ENCODE data around the gene IFT57.
"Not testable (repeated sequence)": the region's sequence is repeated elsewhere in the genome, so short reads cannot be mapped to it uniquely, and the experiment has no call there.

IFT57 gene

DNA sequence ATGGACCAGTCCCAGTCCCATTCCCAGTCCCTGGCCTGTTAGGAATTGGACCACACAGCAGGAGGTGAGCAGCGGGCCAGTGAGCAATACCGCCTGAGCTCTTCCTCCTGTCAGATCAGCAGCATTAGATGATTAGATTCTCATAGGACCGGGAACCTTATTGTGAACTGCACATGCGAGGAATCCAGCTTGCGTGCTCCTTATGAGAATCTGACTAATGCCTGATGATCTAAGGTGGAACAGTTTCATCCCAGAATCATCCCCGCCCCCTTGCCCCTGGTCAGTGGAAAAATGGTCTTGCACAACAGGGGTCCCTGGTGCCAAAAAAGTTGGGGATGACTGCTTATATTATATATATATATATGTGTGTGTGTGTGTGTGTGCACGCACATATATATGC, 63.1 kb downstream of the IFT57 start:
- DNase-seq (ENCODE audit: low read depth in 3 of 3): no peak

DNA sequence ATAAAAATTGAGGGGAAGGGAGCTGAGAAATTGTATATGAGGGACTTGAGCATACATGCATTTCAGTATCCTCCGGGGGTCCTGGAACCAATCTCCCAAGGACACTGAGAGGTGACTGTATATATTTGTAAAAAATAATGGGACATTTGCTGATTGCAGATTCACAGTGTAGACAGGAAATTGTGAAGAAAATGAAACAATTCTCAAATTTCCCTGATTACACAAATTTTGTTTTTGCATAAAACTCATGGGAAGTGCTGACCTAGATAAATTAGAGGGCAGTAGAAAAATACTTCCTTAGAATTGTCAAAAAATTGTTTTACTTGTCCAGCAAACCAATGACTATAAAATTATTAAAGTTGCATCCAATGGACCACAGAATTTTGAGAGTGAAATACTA, 64.0 kb downstream of the IFT57 start:
- DNase-seq (ENCODE audit: low read depth in 3 of 3): no peak

DNA sequence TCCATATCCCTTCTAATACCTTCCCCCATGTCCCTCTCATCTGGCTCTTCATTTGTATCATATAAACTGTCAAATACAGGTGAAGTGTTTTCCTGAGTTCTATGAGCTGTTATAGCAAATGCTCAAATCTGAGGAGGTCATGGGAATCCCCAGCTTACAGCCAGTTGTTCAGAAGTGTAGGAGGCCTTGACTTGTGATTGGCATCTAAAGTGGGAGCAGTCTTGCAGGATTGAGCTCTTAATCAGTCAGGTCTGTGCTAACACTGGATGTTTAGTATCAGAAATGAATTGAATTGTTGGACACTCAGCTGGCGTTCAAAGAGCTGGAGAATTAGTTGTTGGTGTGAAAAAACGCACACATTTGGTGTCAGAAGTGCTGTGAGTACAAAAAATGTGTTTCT, 65.0 kb downstream of the IFT57 start:
- no peak for DNase-seq (ENCODE audit: low read depth in 3 of 3)

DNA sequence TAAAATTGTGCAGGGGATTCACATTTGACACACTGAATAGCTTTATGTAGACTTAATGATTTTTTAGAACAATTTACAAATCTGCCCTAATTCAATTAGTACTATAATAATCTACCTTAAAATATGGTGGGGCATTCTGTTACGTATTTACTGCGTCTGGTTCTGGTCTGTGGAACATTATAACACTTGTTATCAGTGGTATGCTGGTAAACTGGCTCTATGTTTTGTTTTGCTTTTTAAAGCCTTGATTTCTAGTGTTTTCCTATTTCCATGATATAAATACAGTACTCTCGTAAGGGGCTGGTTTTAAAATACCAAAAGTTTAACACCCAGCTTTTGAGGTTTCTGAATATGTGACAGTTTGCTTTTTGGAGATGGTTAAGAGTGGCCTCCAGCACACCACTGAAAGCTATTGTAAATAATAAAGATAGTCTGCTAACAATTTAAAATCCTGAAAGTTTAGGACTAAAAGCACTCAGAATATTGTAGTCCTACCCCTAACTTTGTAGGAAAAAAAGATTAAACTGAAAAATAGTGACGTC, 65.8 kb downstream of the IFT57 start:
- DNase-seq (ENCODE audit: low read depth in 3 of 3): no peak

DNA sequence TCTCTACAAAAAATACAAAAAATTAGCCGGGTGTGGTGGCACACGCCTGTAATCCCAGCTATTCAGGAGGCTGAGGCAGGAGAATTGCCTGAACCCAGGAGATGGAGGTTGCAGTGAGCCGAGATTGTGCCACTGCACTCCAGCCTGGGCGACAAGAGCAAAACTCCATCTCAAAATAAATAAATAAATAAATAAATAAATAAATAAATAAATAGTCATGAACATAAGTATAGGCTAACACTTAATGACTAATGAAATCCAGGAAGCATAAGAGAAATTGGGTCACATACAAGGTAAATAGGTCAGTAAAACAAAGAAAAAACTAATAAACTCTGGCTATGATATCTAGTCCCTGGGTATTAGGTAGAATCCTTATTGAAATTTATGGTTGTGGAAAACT, 66.6 kb downstream of the IFT57 start:
- not testable (repeated sequence) for DNase-seq (ENCODE audit: low read depth in 3 of 3)

DNA sequence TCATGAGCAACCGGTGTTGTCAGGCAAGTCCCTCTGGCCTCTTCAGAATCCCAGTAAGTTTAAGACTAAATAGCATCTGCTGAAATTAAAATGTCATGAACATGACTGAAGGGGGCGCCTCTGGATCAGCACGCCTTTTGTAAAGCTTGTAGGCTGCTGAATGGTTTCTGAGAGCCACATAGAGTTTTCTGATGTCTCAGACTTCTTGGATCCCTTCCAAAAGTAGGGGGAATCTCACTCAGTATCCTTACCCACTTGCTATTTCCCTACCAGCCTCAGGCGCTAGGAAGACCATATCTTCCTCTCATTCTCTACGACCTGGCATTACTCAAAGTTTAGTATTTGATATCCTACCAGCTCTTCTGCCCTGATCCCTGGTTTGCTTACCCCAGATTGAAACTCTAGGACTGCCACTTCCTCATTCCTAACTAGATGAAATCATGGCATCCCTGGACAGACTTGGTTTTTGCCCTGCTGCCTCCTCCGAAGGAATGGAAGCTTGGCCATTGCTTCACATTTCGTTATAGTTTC, 68.7 kb downstream of the IFT57 start:
- peak; percentile 29 to 44 (median 30) for DNase-seq (ENCODE audit: low read depth in 3 of 3)

DNA sequence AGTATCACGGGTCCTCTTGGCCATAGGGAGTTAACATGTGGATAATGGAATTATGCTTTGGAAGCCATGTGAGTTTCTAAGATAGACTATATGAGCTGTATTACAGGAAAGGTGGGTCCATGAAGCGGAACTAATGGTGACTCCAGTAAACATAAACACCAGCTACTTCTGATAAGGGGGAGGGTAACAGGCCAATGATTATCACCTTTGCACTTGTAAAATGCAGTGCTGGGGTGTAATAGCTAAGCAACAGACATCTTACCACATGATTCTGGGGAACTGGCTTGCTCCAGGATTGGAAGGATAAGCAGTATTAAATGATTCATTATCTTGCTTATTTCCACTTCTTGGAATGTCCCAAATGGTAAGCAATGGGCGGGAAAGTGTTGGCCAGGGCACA, 70.0 kb downstream of the IFT57 start:
- no peak for DNase-seq (ENCODE audit: low read depth in 3 of 3)

DNA sequence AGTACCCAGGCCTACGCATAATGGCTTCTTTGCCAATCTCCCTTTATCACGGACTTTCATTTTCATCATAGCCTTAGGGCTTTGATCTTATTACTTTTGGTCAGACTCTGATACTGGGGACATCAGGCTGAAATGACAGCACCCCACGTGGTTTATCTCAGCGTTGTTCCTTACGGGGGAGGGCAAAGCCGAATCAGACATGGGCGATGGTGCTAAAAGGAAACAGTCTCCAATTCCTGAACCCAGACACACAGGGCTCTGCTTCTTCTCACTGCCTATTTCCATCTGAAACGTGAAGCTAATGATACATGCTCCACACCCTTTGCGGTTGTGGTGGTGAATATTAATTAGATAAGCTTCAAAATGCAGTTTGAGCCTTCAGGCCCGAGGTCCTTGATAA, 72.0 kb downstream of the IFT57 start:
- no peak for DNase-seq (ENCODE audit: low read depth in 3 of 3)

DNA sequence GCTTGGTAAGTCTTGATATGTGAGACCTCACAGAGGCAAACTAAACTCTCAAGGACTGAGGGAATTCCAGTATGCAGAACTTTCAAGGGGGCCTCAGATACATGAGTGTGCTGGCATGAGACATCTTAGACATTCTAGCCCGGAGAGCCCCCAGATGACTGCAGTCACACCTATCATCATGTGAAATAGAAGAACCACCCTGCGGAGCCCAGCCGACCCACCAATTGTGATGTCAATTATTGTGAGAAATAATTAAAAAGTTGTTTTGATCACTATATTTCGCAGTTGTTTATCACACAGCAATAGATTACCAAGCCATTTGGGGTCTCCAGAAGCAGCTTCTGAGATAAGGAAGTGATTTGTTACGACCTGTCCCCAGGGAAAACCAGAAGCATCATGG, 76.1 kb downstream of the IFT57 start:
- no peak for DNase-seq (ENCODE audit: low read depth in 3 of 3)

DNA sequence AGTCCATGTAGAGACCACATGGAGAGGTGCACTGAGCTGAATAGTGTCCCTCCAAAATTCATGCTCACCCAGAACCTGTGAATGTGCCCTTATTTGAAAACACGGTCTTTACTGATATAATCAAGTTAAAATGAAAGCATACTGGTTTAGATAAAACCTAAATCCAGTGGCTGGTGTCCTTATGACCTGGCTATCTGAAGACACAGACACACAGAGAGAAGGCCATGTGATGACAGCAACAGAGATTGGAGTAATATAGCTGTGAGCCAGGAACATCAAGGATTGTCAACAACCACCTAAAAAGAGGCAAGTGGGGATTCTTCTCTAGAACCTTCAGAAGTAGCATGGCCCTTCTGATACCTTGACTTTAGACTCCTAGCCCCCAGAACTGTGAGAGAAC, 76.6 kb downstream of the IFT57 start:
- DNase-seq (ENCODE audit: low read depth in 3 of 3): no peak

DNA sequence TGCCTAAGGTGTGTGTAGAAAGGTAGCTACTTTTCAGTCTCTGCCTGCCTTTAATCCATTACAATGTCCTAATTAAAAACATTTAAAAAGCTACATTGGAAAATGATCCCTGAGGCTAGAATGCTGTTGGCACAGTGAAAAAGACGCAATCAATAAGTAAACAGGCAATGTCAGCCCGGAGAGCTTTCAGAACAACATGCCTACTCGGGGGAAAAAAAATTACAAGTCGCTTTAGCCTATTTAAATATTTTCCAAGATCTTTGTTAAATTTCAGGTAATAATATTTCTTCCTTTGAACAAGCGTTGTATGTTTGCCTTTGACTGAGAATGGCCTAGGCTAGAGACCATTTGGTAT, 84.8 kb downstream of the IFT57 start:
- DNase-seq (ENCODE audit: low read depth in 3 of 3): no peak

DNA sequence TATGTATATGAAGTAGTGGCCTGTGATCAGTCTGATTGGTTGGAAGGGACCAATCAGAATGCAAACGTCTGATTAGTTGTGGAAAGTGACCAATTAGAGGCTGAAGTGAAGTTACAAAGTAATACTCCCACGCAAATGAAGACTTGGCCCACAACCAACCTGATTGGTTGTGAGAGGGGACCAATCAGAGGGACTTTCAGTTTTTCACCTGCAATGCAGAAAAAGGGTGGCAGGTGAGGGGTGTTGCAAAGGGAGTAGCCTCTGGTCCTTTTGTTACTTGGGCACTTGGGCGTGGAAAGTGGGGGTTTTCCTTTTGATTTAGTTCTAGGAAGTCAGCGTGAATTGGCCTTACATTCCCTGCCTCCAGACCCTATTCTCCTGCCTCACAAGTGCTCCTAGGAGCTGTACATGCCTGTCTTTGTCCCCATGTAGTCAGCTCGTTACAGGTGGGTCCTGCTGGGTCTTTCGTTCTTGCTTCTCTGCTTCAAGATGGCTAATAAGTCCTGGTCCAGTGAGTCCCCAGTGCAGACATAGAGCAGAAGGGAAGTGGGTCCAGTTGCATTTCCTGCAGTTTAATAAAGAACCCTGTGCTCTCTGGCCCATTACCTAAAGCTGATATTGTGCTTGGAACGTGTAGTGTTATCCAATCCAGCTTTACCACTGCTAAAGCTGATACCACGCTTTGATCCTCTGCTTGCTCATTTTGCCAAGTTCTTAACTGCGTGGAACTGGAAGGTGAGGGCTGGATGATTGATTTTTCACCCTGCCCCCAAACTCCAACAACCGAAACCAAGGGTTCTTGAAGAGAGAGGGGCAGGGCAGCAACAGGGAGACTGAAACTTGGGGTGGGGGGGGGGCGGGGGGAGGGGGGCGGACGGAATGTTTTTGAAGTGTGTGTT, 85.4 kb downstream of the IFT57 start:
- no peak for DNase-seq (ENCODE audit: low read depth in 3 of 3)

DNA sequence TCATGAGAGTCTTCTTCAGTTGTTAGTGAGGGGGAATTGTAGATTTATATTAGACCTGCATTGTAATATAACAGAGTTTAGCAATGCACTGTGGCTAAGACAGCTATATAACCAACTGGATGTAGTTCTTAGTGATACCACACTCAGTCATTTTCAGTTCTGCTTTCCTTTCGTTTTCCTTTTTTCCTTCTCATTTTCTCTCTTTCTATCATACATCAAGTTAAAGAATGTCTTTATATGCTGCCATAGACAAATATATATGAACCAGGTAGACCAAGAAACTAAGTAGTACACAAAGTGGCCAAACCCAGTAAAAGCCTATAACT, 87.7 kb downstream of the IFT57 start:
- DNase-seq (ENCODE audit: low read depth in 3 of 3): no peak

DNA sequence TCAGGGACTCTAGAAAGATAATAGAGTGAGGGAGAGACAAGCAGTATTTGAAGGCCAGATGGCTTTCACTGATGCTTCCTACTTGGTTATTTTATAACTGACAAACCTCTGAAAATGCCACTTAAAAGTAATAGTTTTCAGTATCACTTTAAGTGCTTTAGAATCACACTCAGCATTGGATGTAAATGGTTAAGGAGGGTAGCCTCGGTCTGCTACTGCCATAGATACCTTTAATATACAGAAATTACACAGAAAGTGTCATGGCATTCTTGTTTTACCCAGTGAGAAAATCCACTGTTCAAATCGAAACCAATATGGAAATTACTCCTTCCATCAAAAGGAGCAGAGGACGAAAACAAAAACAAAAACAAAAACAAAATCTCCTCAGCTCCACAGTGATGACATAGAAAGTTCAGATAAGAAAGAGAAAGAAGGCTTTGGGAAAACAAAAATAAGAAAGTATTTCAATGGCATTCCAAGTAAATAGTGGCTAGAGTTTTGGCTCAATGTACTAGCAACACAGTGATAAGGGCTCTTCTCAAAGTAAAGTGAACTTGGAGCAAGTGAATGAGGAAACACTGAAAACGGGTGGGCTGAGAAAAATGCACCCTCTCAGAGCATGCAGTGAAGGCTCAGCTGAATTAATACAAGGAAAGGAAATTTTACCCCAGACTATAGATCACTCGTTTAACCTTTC, 88.2 kb downstream of the IFT57 start:
- no peak for DNase-seq (ENCODE audit: low read depth in 3 of 3)

DNA sequence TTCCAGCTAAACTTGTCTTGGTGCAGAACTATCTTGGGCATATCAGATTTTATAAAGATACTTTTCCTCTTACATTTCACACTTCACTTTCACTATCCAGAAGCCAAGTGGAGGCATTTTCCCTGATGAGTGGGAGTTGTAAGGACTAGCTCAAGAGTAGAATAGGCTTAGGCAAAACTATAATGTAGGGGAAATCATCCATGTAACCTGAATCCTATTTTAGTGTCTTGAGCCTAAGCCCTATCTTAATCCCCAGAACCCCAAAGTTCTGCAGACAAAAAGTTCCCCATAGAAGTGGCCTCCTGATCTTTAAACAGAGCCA, 89.2 kb downstream of the IFT57 start:
- no peak for DNase-seq (ENCODE audit: low read depth in 3 of 3)

DNA sequence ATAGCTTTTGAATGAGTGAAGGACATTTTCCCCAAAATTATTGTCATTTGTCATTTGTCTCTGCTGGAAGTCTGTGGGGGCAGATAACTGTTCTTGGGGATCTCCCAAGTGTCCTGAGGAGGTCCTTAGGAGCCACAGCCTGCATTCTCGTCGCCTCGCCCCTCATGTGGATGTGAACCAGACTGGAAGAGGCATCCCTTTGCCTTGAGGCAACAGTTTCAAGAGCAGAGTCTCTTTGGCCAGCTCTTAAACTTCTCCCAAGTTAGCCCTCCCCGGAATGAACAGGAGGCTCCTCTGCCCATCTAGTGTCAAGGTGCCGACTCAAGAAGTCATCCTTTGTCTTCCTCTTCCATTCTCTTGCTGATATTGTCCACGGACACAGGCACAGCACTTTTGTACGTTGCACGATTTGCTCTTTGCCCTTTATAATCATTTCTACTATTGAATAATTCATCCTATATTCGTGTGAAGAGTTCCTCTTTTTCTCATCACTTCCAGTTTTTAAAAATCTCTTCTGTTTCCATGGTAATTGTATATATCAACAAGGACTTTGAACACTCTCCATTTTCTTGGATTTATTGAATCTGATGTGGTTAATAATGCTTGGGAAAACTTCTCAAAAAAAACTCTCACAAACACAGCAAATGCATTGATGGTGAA, 90.6 kb downstream of the IFT57 start:
- no peak for DNase-seq (ENCODE audit: low read depth in 3 of 3)

DNA sequence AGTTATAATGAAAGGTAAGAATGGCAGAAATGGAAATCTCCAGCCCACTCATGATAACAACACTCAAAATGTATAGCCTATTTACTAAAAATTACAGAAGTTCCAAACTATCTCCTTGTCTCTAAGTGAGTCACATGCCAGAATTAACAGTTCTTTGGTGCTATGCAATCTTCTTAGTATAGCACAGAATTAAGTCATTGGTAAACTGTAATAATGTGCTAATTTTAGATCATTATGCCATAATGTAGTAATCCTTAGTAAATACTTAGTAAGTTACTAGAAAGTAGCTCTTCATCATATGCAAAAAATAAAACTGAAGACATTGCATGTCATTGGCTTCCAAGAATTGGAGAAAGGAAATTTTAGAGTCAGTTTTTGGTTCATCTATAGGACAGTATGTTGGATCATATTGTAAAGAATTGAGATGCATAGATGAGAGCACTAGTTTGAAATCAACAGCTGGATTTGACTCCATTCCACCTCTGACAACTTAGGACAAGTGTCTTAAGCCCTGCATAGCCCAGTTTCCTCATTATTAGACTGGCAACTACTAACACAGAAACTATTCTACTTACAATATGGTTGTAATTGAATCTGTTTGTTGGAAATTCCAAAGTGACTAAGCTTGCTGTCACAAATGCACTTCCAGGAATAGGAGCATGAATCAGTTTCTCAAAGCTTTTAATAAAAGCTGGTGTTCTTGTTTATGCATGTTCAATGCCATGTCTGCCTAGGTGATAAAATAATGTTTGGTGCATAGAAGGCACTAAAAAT, 91.3 kb downstream of the IFT57 start:
- no peak for DNase-seq (ENCODE audit: low read depth in 3 of 3)

DNA sequence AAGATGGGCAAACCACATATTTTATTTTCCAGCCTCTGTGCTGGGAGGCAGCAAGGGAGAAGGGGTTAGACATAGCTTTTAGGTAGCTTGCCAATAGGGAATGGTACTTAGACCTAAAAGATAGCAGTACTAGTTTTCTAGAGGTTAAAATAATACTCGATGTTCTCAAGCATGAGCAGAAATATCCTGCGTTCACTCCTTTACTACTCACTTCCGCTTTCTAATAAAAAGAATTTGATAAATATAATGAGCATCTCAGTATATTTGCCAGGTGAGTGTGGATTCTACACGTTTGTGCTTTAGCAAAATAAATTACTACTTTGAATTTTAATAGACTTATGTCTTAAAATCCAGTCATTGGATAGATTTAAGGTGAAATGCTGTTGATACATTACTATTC, 92.0 kb downstream of the IFT57 start:
- DNase-seq (ENCODE audit: low read depth in 3 of 3): no peak

DNA sequence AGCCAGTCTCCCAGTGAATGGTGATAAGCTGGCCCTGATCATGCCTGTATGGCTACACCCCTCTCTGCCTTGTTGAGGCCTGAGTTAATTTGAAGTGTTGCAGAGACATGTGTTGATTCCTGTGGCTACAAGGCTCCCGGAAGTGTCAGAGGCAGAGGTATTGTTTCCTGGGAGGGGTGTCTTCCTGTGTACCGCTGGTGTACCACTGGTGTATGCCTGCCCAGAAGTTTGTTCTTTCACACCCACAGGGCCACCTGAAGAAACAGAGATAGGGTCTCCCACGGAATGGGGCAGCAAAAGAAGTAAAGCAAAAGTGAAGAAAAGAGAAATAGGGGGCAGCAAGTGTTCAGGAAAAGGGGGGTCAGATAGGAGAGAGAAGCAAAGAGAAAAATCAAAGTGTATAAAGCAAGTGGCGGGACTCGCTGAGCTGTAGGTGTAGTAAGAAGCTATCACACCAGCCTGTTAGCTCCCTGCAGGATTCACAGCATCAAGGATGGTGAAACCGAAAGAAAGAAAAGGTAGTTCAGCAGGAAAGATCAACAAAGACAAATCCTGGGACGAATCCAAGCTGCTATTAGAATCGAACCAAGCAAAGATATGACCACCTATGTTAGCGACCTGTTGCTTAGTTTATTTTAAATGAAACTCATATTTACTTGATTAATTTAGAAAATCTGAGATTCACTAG, 94.8 kb downstream of the IFT57 start:
- peak; percentile 19 to 45 (median 44) for DNase-seq (ENCODE audit: low read depth in 3 of 3)

DNA sequence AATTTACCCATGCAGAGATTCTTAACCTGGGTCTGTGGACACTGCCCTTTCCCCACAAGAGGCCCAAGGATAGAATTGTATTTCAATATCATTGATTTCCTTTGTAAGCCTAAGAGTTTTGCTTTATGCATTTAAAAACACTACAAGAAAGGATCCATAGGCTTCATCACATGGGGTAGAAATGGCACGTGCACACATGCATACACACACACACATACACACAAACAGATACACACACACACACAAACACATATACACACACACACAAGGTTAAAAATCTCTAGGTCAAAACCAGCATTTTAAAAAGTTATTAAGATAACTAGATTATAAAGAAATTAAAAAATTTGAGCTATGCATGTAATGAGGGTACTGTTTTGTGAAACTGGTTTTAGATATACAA, 95.9 kb downstream of the IFT57 start:
- no peak for DNase-seq (ENCODE audit: low read depth in 3 of 3)

DNA sequence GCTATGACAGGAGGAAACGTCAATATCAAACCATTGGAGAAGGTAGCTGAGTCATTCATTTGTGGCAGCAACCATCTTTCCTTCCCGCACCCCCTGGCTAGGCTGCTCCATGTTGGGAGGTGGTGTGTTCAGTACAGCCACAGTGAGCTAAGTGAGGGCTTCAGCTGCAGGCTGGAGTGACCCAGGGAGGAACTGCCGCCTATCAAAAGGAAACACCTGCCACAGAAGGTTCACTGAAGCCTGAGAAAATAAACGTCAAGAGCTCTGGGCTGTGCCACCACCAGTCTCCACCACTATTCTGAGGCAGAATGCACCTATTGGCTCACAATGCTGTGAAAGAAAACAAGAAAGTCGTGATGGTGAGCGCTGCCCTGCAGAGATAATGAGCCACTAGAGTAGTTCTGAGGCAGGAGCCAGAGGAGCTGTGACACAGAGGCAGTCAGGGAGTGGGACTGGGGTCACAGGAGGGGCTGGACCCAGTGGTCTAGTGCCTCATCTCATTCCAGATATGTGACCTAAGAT, 96.6 kb downstream of the IFT57 start:
- DNase-seq (ENCODE audit: low read depth in 3 of 3): peak; percentile 24 to 36 (median 35)
